IPS-11a (cell line): ENCODE measurements around the gene AKIP1.
"Not testable (repeated sequence)": the region's sequence is repeated elsewhere in the genome, so short reads cannot be mapped to it uniquely, and the experiment has no call there.

Experiments
- H3K4me3 ChIP-seq: one replicate; pipeline ENCODE4 v1.5.1; 2013; ENCODE audit warnings: low read depth, low read length, control low read depth

Gene AKIP1

DNA sequence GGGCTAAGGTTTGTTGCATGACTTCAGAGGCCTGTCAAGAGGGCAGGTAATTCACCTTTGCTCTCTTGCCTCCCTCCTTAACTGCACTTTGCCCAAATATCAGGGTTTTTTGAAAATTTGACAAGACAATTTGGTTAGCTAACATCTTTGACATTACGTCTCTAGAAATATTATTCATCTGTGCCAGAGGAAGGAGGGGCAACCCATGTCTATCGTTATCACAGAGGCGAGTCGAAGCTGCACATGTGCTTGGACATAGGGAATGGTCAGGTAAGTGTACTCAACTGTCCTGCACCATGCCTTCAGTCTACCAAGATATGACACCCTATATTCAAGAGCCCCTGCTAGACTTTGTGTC is 3.7 kb downstream of the AKIP1 start:
- no peak overlapping the region for H3K4me3 ChIP-seq

DNA sequence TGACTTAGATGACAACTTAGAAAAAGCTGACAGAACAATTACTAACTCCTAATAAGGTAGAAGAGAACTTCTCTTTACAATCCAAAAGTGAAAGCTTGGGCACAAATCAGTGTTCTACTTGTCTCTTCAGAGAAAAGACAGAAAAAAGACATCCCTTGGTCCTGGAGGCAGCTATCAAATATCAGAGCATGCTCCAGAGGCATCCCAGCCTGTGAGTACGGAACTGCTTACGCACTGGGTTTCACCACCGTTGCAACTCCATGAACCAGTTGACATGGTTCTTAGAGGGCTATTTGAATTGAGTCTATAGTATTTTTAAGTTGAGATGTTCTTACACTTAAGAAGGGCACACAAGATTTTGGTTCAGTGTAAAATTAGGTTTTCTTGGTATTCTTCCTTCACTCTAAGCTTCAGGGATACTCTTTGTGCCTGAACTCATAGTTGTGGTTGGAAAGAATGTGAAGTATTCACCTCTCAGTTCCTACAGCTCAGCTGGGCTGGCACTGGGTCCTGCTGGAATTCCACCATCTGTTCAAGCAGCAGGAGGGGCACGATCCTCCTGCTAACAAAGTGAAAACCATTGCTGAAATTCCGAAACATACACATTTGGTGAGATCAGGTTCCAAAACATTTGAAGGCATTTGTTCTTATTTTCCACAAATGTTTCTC is 6.3 kb downstream of the AKIP1 start:
- H3K4me3 ChIP-seq: no peak overlapping the region

DNA sequence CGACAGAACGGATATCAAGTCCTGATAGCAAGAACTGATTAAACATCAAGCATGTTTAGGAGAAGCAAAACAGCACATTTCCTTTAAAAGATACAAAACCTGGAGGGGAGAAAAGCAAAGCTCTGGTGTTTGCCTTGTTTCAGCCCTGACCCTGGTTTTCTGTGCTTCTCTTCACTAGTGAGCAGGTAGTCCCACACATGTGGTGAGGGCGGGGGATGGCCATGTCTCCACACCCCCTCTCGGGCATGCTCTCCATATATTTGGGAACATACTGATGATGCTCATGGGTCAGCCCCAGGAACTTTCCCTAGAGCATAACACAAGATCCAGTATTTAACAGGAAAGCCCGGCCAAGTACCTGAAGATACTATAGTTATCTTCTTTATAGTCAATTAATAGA is 11.7 kb downstream of the AKIP1 start:
- no peak overlapping the region for H3K4me3 ChIP-seq

DNA sequence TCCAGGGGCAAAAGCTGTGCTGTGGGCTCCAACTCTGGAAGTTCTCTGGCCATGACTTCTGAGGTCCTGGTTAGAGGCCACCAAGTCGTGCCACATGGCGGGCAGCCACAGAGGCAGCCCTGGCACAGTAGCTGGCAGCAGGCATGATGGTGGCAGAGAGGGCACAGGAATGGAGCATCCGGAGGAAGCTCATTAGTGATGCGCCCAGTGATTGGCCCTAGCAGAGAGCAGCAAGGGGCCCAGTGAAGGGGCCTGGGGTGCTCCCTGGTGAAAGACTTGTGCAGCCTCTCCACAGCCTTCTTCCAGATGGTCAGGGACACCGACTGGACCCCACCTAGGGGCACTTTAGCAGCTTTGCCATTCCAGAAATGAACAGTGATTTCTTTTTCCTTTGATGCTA is 14.7 kb downstream of the AKIP1 start:
- no peak overlapping the region for H3K4me3 ChIP-seq

DNA sequence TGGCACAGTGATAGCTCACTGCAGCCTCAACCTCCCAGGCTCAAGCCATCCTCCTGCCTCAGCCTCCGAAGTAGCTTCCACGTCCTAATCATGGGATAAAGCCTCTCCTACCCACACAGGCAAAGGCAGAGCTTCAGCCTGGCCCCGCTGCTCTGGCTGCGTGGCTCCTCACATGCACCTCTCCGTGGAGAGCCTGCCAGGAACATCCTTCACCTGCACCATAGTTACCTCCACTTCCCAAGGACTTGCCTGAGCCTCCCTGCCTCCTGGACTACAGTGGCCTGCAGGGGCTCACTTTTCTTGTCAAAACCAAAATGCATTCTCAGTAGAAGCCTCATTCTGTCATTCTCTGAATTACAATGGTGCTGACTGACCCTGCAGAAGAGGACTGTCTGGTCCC is 15.2 kb downstream of the AKIP1 start:
- H3K4me3 ChIP-seq: no peak overlapping the region

DNA sequence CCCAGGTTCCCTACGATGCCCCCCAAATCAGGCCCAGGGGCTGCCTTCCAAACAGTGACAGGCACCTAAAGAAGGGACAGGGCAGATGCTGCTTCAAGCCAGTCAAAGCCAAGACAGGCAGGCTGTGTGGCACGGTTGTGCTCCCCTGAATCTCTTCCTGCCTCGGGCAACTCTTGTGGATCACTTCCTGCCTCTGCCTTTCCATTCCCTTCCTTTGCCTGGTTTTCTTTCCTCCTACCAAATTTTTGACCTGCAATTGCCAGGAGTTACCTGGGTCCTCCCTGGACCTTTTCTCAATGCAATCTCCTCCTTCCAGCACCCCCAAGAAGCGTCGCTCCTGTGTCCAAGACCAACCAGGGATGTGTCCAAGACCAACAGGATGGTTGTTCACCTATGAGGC is 16.2 kb downstream of the AKIP1 start:
- no peak overlapping the region for H3K4me3 ChIP-seq

DNA sequence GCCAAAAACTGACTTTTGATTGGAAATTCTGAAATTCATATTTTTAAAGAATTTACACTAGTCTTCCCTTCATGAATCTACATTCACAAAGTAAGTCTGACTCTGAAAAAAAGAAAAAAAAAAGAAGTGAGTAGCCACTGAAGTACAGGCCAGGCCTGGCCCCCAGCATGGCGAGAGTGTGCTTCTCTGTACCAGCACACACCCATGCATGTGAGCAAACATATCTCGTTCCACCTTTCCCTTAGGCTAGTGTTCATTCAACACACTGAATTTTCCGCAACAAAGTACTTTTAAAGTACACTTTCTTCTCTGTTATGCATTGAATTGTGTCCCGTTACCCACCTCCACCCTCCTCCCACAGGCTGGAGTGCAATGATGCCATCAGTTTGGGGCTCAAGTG is 17.2 kb downstream of the AKIP1 start:
- H3K4me3 ChIP-seq: no peak overlapping the region

DNA sequence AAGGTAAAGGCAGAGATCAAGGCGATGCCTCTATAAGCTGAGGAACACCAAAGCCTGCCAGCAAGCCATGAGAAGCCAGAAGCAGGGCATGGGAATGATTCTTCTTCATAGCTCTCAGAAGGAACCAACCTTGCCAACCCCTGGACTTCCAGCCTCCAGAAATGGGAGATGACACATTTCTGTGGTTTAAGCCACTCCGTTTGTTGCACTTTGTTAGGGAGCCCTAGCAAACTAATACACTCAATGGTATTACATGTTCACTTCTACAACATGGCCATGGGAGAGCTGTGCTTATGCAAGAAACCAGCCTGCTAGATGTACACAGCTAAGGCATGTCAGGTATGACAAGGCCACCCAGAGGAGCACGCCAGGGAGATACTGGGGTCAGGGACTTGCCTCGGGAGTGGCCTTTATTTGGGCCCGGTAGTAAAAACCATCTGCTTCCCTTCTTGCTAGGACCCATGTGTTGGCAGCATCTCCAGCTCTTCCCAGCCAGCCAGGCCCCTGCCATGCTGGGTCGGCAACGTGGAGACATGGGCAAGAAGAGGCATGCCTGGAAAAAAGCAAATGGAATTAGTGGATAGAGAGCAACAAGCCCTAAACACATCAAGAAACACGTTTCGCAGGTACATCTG is 18.1 kb downstream of the AKIP1 start:
- no peak overlapping the region for H3K4me3 ChIP-seq

DNA sequence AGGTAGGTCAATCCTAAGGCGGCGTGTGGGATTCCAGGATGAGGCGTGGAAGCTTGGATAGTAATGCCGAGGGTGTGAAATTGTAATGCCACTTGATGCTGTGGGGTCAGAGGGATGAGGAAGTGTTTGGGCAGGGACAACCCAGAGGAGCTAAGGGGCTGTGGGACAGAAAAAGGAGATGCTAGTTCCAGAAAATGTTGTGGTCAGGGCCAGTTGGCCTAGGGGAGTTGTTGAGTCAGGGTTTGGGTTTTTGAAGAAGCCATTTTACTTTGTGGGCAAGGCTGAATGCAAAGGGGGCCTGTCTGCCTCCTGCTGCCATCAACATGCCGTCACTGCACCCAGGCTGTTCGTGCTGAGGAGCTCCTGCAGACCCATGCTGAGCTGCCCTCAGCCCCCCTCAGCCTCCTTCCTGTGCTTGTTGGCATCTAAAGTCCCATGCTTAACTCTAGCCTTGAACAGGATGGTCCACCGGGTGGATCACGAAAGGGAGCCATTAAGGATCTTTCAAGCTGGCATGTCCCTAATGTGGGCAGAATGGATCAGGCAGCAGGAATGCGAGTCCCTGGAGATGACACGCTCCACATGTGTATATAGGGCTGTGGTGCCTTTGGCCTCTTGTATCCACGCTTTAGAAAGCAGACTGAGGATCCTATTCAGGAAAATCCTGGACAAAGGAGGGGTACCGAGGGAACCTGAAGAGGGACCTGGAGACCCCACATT is 19.6 kb downstream of the AKIP1 start:
- H3K4me3 ChIP-seq: no peak overlapping the region

DNA sequence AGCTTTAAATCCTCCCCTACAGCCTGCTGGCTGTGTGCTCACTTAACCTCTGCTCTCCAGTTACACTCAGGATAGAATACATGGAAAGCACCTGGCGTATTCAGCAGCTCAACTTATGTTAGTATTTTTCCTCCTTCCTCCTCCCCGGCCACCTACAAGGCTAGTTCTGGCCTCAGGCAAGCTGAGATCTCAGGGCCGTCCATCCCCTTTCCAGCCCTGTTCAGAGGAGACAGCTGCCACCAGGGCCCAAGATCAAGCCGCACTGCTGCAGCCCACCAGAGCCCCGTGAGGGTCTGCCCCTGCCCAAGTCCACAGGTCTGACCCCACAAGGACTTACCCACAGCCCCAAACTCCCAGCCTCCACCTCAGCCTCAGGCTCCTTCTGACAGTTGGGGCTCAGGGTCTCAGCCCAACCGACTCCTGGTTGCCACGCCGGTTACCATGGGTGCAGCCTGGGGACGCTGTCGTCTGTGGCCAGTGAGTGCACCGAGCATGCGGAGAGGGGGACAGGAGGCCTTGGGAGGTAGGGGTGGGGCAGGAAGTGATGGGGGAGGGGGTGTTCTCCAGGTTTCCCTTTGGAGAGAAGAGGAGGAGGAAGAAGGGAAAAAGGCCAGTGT is 21.7 kb downstream of the AKIP1 start, which contains the start of gene C11orf16:
C11orf16 (minus strand) TSS at position 384 of the 617 bp plus-strand sequence. CDS start 639 bp downstream, outside the sequence.
- no peak within 1 kb of the TSS for H3K4me3 ChIP-seq

DNA sequence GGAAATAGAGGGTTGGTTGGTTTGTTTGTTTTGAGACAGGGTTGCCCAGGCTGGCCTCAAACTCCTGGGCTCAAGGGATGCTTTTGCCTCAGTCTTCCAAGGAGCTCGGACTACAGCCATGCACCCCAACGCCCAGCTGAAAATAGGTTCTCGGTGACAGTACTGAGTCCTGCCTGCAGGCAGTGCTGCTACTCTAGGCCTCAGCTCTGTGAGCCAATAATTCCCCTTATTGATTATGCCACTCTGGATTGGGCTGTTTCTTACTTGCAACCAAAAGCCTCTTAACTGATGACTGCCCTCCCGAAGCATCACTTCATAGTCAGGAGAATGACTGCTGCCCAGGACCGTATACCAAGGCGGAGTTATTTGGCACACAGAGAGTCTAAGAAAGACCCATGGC is 22.9 kb downstream of the AKIP1 start:
- H3K4me3 ChIP-seq: no peak overlapping the region

DNA sequence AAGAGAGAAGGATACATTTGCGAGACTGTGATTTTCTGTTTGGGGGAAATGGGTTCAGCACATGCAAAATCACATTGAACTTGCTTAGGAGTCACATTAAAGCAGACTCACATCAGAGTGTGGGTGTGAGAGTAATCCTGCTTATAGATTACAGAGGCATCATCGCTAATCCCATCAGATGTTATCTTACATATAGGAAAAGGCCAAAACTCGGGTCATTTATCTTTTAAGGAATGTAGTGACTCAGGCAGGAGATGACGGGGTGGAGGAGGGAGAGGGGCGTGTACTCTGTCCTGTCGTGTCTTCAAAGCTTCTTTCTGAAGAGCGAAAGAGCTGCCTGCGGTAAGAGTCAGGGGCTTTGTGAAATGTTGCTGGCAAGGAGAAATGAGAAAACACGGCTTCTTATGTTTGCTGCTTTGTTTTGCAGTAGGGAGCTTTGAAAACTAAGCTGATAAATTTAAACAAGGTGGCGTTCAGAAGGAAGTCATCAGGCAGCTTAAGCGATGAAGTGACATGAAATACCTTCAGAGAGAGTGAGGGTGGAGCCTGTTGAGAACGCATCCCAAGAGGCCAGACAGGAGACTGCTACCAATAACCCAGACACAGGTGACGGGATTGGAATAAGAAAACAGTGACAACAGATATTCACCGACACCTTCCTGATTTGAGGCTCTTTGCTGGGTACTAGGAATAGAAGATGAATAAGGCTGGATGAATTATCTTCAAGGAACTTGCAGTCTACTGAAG is 23.9 kb downstream of the AKIP1 start:
- no peak overlapping the region for H3K4me3 ChIP-seq

DNA sequence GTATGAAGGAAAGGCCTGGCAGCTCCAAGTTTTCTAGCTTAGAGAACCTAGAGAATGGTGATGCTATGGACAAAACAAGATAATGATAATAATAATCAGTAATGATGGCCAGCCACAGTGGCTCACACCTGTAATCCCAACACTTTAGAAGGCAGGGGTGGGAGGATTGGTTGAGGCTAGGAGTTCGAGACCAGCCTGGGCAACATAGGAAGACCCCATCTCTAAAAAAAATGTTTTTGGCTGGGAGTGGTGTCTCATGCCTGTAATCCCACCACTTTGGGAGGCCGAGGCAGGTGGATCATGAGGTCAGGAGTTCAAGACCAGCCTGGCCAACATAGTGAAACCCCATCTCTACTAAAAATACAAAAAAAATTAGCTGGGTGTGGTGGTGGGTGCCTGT is 24.8 kb downstream of the AKIP1 start:
- H3K4me3 ChIP-seq: not testable (repeated sequence)

DNA sequence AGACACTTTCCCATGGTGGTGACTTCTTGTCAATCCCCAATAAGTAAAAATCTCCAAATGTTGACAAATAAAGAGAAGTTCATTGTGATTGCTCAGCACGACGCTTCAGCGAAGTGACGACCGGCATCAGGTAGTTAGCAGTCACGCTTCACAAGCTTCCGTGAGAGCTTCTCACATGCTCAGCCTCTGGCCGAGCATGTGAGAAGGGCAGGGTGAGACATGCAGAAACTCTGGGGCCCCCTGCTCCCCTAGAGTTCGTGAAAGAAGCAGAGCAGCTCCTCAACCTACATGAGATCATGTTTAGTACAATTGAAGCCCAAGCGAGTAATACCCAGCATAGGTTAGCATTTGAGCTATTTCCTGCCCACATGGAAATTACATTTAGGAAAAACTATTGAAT is 26.2 kb downstream of the AKIP1 start:
- H3K4me3 ChIP-seq: no peak overlapping the region

DNA sequence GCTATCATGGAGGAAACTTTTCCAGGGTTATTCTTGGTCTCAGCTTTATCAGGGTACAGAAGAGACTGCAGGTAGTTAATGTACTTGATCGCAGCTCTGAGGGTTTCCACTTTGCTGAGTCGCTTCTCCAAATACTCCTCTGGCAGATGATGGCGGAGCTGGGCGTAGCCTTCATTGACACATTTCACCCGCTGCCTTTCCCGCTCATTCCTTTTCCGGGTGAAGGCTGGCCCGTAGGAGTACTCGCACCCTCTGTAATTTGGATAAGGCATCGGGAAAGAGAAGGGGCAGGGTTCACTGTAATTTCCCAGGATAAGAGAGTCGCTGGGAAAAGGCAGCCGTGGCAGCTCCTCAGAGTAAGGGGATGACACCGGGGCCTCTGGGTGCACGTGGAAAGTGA is 26.7 kb downstream of the AKIP1 start:
- no peak overlapping the region for H3K4me3 ChIP-seq

DNA sequence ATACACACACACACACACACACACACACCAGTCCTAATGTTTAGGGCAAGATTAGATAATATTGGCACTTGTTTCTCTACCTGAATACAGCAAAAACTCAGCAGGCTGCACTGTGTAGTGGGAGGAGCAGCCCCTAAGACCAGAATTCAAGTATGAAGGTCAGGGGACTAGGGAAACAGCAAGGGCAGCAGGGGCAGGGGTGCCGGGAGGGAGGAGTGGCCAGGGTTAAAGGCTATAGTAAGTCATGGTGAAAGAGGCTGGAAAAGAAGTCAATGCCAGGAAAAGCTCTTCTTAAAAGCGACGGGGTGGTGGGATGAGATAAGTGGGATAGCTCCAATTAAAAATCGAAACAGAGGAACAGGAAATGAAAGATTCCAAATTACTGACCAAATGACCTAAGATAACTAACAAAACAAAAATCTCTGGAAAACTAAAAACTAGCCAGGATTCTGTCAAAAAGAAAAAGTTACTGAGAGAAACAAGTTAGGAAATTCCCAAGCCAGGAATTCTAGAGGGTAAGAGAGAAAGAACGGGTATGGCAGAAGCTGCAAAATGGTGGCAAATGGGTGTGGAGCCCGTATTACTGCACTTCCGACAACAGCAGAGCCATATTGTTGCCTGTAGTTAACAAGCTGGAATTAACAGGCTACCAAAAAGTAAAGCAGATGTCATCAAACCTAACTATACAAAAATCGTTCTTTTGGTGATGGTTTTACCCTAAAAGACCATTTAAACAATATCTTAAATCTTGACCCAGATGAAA is 30.5 kb downstream of the AKIP1 start:
- no peak overlapping the region for H3K4me3 ChIP-seq

DNA sequence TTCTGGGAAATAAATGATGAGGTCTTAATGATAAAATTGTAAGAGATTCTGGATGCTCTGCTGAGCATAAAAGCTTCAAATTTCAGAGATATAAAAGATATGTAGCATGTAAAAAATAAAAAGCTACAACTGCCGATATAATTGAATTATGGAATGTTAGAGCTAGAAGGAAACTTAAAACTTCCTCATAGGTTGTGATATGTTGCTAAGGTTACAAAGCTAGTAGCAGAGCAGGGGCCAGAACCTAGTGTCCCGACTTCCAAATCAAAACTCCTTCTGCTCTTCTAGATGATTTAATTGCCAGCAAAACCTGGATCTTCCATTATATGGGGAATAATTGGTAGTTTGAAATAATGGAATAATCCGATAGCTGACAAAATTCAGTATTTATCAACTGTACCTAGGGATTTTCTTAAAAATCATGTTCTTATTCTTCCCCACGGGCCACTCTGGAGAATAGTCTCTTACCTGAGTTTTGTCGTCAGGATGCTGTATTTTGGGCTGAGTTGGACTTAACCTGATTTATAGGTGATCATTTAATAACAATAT is 31.6 kb downstream of the AKIP1 start, which contains the start of gene ASCL3:
ASCL3 (minus strand) TSS at position 499 of the 549 bp plus-strand sequence. CDS start 4,855 bp downstream, outside the sequence.
- H3K4me3 ChIP-seq: no peak within 1 kb of the TSS

DNA sequence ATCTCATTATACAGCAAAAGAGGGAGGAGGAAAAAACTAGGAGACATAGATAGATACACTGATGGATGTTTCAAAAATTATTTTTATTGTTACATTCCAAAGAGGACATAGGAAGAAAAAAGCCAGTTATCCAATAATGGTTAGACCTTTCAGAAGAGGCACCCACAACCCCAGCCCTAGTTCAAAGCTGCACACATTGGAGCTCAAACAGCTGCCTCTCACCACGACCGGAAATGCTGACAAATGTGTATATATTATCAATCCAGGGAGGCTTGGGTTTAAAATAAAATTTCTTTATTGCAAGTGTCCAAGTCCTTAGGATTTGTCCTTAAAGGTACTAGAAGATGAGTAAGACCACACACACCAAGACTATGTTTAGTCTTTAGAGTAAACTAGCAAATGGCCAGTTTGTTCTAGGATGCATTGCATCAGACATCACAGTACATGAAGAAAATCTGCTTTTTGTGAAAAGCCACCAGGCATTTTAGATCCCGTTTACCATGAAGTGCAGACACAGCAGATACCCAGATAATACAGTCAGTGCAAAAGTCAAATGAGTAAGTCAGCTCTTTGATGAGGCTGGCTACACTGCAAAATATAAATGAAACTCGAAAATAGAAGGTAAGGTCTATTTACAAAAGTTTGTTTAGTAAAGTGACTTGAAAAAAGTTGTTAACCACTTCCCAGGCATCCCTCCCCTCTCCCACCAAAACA is 36.4 kb downstream of the AKIP1 start:
- no peak overlapping the region for H3K4me3 ChIP-seq

DNA sequence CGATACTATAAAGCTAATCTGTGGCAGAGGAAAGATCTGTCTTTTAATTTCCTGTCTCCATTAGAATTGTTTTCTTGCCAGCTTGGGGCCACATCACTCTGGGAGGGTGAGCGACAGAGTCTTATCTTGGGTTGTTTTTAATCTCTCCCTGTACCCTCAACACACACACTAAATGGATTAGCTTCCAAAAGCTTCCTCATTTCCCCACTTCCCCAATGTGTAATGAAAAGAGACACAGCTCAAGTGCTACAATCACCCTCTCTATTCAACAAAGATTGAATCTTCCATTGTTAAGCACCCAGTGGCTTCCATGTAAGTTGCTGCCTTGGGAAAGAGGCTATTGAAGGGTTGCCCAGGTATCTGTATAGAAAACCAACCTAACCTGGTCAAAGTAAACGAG is 37.9 kb downstream of the AKIP1 start:
- no peak overlapping the region for H3K4me3 ChIP-seq
